Panc1 (cell line): ENCODE data around the gene TMOD1. TPM values are rescaled to one million over a fixed set of nuclear protein-coding genes. Genes with fewer than 3 reads are reported as not detected.
A peak's percentile ranks its signal among the peaks of the same experiment; 100 is the strongest.

Experiments used
- ATAC-seq: fragments of 200-7000 bp; cut with Tn5 transposase; 2 replicates; pipeline ENCODE4 v1.9.1; 2020; ENCODE audit warnings: mild to moderate bottlenecking, moderate library complexity
- BruUV-seq: library from RNA; stranded (reverse); fragments of 400-500 nt; replicated peaks from 2 replicates; lab custom pipeline; 2021; lab: Mats Ljungman, UMichigan
- CTCF ChIA-PET: fragments of 300-600 bp; sonication (Branson Sonifier 250); formaldehyde crosslinking; loops from one replicate; lab custom pipeline; 2022; ENCODE audit warnings: antibody characterized with exemption; lab: Charles Lee
- POLR2A ChIA-PET: fragments of 300-600 bp; sonication (Branson Sonifier 250); formaldehyde crosslinking; loops from one replicate; lab custom pipeline; 2022; ENCODE audit warnings: antibody characterized with exemption; lab: Charles Lee
- DNase-seq: peaks from one replicate; pipeline ENCODE4 v3.0.0-alpha.2; 2010; ENCODE audit warnings: low read depth, low spot score
- H3K27ac ChIP-seq: 2 replicates; pipeline ENCODE4 v1.5.1; 2011; ENCODE audit warnings: mild to moderate bottlenecking, low read length, inconsistent platforms
- H3K27me3 ChIP-seq: fragments of 200-500 bp; sonication (Bioruptor generic); 2 replicates; pipeline ENCODE4 v1.6.0; 2014; ENCODE audit warnings: low read length, inconsistent platforms; ENCODE audit not compliant: control insufficient read depth, insufficient read depth
- H3K36me3 ChIP-seq: fragments of 200-500 bp; sonication (Bioruptor generic); 2 replicates; pipeline ENCODE4 v1.5.1; 2014; ENCODE audit warnings: inconsistent platforms, mild to moderate bottlenecking, low read length, moderate library complexity; ENCODE audit not compliant: control insufficient read depth, insufficient read depth
- H3K4me1 ChIP-seq: 2 replicates; pipeline ENCODE4 v1.5.1; 2011; ENCODE audit warnings: inconsistent platforms, mild to moderate bottlenecking, low read length, moderate library complexity; ENCODE audit not compliant: control insufficient read depth, insufficient read depth
- H3K4me3 ChIP-seq, 2 experiments: 2 replicates each; pipeline ENCODE4 v1.5.1; 2011 to 2012; ENCODE audit warnings: low read depth in 2 of 2, low read length in 2 of 2, mild to moderate bottlenecking in 2 of 2, inconsistent platforms in 1 of 2, moderate library complexity in 1 of 2
- H3K9me3 ChIP-seq: fragments of 200-500 bp; sonication (Bioruptor generic); 2 replicates; pipeline ENCODE4 v1.5.1; 2014; ENCODE audit warnings: low read depth, mild to moderate bottlenecking, inconsistent platforms, low read length, moderate library complexity; ENCODE audit not compliant: control insufficient read depth, insufficient read depth
- POLR2AphosphoS5 ChIP-seq: IDR thresholded peaks from 2 replicates; pipeline ENCODE4 v1.6.1; 2012; ENCODE audit warnings: mild to moderate bottlenecking, low read depth, low read length, moderate library complexity
- REST ChIP-seq, 2 experiments: IDR thresholded peaks; 2 replicates each; pipeline ENCODE4 v1.6.1; 2011 to 2012; ENCODE audit warnings: low read depth in 2 of 2, control low read depth in 1 of 2, low read length in 1 of 2, mild to moderate bottlenecking in 1 of 2, moderate library complexity in 1 of 2; ENCODE audit not compliant: insufficient read depth in 1 of 2
- SIN3A ChIP-seq: IDR thresholded peaks from 2 replicates; pipeline ENCODE4 v1.6.1; 2012; ENCODE audit warnings: low read depth, mild to moderate bottlenecking, low read length, moderate library complexity, borderline replicate concordance; ENCODE audit not compliant: insufficient read depth
- TCF7L2 ChIP-seq: IDR thresholded peaks from 2 replicates; pipeline ENCODE4 v1.6.1; 2011; ENCODE audit warnings: mild to moderate bottlenecking, low read depth, low read length, inconsistent platforms
- in situ Hi-C: cut with HindIII; loops from 2 replicates; pipeline ENCODE4 v1.10.0; 2016; ENCODE audit warnings: low sequenced_read_pairs, low pct_unique_long_range_greater_than_20kb
- intact Hi-C: fragments of 100-400 bp; cut with micrococcal nuclease; formaldehyde crosslinking; loops from one replicate; pipeline ENCODE4 v1.10.0; 2022; ENCODE audit not compliant: unreplicated experiment
- total RNA-seq: library from RNA; stranded (reverse); gene quantifications from one replicate; pipeline ENCODE4 v1.2.1, GENCODE V29; 2021; ENCODE audit not compliant: unreplicated experiment
- TF ChIP-seq, protein P1 (sequence below): fragments of 450-650 bp; IDR thresholded peaks from 2 replicates; pipeline ENCODE4 v1.5.1; 2017; ENCODE audit warnings: mild to moderate bottlenecking

TMOD1 gene
- total RNA-seq, 1 experiment from 2014 or later, result 1.4 TPM

DNA sequence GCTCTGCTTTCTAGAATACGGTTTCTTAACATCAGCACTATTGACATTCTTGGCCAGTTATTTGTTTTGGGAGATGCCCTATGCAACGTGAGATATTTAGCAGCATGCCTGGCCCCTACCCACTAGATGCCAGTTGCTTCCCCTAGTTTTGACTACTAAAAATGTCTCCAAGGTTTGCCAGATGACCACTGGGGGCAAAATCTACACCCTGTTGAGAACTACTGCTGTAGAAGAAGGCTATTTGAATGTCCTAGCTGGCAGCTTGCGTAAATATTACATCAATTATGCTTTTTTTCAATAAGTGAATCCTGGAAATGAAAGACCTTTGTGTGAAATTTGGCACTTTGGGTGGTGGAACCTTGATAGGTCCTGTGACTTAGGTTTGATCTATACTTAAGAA, 137.2 kb downstream of the TMOD1 start:
- intact Hi-C loops, result no loop called here
- ChIA-PET CTCF (no interaction called here), POLR2A (interaction anchor here (0.6 kb wide), 2 partner anchors 15 to 45 kb away, joined by 3 to 6 read pairs; no protein-coding TSS in a partner anchor)
- Histone ChIP-seq H3K4me1 (peaks cover 24% of the 10 kb centered on the region), H3K36me3 (peaks cover 11% of the 10 kb centered on the region), H3K9me3 (no peaks in the 10 kb centered on the region), H3K27ac (no peak overlapping the region), H3K4me3 (no peak overlapping the region), H3K27me3 (no peaks in the 10 kb centered on the region)
- ATAC-seq, result no peak
- BruUV-seq, result no TSS peak
- TF ChIP-seq REST (IDR thresholded peaks at IDR 0.05; ENCODE audit: insufficient read depth in 1 of 2, low read depth in 2 of 2, low read length in 1 of 2), result no peak
- TF ChIP-seq SIN3A, result no peak
- TF ChIP-seq, protein P1, sequence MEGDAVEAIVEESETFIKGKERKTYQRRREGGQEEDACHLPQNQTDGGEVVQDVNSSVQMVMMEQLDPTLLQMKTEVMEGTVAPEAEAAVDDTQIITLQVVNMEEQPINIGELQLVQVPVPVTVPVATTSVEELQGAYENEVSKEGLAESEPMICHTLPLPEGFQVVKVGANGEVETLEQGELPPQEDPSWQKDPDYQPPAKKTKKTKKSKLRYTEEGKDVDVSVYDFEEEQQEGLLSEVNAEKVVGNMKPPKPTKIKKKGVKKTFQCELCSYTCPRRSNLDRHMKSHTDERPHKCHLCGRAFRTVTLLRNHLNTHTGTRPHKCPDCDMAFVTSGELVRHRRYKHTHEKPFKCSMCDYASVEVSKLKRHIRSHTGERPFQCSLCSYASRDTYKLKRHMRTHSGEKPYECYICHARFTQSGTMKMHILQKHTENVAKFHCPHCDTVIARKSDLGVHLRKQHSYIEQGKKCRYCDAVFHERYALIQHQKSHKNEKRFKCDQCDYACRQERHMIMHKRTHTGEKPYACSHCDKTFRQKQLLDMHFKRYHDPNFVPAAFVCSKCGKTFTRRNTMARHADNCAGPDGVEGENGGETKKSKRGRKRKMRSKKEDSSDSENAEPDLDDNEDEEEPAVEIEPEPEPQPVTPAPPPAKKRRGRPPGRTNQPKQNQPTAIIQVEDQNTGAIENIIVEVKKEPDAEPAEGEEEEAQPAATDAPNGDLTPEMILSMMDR, result peak; percentile 22; the same call in 1 of the 2 replicates
- TF ChIP-seq POLR2AphosphoS5, result no peak
- TF ChIP-seq TCF7L2, result no peak
- in situ Hi-C loops, result no loop called here
- DNase-seq, result no peak

GRCh38 chr9:97640325-97640724, 138.9 kb downstream of the TMOD1 start:
- no peak for TF ChIP-seq TCF7L2
- TF ChIP-seq, protein P1, result no peak
- TF ChIP-seq REST (IDR thresholded peaks at IDR 0.05; ENCODE audit: insufficient read depth in 1 of 2, low read depth in 2 of 2, low read length in 1 of 2), result no peak
- TF ChIP-seq POLR2AphosphoS5, result no peak
- no peak for TF ChIP-seq SIN3A
- Histone ChIP-seq H3K4me3 (no peak overlapping the region), H3K27me3 (no peaks in the 10 kb centered on the region), H3K27ac (no peak overlapping the region), H3K9me3 (no peaks in the 10 kb centered on the region), H3K36me3 (peaks cover 16% of the 10 kb centered on the region), H3K4me1 (peaks cover 20% of the 10 kb centered on the region)
- BruUV-seq, result no TSS peak
- ATAC-seq (no peak), DNase-seq (no peak)
- intact Hi-C loops (no loop called here), in situ Hi-C loops (no loop called here)
- POLR2A ChIA-PET, result no interaction called here
- CTCF ChIA-PET, result no interaction called here
